ENCODE data around the gene EXTL2.
"Not testable (repeated sequence)": the region's sequence is repeated elsewhere in the genome, so short reads cannot be mapped to it uniquely, and the experiment has no call there.

EXTL2 gene

GRCh38 chr1:100852976-100853375, 41.7 kb downstream of the EXTL2 start:
- DNase-seq (ENCODE audit: low read depth) = no peak

DNA sequence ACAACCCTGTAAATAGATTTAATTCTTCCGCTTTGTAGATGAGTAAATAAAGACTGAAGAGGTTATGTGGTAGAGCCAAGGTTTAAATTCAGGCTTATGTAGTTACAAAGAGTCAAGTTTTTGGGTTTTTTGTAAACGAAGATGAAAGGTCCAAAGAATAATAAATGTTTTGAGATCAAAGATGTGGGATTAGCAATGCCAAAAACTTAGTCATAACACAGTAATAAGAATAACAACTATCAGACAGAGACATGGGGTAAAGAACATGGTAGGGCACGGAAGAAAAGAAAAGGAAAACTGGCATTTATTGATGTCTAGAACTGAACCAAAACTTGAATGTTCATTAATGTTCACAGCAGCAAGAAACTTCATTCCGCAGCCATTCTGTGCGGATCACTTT, 42.9 kb downstream of the EXTL2 start:
- DNase-seq (ENCODE audit: low read depth) = no peak

DNA sequence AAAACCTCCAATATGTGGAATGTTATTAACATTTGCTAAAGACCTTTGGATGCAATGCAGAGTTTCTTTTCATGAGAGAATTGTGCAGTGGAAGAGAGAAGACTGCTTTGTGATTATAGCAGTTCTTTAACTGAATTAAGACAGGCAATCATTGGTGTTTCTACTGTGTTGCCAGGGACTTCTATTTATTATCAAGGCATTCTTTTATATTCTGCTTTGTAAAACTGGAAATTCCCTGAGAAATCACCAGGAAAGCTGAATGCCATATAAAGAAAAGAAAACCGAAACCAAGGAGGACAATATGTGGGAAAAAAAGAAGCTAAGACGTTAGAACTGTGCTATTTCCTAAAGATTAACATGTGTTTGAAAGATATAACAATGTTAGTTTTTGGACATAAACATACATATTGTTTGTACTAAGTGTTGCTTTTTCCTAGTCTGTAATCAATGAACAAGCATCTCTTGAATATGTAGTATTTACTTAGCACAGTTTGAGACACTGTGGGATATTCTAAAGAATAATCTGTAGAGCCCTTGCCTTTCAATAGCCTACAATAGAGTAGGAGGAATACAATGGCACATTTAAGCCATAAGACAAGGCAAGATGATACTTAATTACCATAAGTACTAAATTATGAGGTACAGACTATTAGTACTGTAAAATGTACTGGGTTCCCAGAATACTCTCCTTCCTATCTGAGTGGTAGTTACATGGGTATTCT, 47.1 kb downstream of the EXTL2 start:
- DNase-seq (ENCODE audit: low read depth) = no peak

- not testable (repeated sequence) for DNase-seq (ENCODE audit: low read depth)
These were observed 51.5 kb downstream of the EXTL2 start for GRCh38 chr1:100843160-100843559.

DNA sequence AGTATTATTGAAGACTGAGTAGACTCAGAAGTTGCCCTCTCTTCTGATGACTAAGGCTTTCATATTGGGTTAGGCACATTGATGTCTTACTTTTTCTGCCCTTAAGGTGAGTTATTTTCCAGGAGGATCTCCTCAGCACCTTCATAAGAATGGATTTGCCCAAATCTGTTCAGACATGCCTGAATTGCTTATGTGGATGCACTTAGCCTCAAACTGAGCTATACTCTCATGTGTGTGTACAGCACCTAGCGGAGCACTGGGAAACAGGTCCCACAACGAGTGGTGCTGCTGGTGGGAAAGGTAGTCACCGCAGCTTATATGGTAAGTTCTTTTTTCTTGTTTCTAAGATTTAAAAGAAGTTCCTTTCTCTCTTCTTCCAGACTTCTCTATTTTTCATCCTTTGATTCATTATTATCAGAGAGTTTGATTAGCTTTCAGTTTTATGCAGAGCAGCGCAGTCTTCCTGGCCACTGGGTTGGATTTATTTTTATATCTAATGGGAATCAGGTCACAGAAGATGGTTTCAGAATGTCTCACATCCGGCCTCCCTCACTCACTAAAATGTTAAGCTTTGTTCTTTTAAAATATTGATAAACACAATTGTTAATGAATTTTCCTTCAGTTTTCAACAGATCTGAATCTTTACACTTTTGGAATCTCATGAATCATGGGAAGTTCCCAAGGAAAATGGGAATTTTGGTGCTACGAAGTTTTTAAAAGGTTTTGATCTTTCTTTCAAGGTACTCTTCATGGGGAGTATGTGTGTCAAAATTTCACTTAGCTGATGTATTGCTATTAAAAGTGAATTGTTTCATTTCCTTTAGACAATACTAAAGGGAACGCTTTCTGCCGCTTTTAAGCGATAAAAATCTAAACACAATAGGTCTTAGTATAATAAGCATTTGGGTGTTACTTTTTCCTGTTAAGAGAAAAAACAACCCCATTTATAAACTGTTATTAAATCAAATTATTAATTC, 58.5 kb downstream of the EXTL2 start:
- DNase-seq (ENCODE audit: low read depth) = no peak

DNA sequence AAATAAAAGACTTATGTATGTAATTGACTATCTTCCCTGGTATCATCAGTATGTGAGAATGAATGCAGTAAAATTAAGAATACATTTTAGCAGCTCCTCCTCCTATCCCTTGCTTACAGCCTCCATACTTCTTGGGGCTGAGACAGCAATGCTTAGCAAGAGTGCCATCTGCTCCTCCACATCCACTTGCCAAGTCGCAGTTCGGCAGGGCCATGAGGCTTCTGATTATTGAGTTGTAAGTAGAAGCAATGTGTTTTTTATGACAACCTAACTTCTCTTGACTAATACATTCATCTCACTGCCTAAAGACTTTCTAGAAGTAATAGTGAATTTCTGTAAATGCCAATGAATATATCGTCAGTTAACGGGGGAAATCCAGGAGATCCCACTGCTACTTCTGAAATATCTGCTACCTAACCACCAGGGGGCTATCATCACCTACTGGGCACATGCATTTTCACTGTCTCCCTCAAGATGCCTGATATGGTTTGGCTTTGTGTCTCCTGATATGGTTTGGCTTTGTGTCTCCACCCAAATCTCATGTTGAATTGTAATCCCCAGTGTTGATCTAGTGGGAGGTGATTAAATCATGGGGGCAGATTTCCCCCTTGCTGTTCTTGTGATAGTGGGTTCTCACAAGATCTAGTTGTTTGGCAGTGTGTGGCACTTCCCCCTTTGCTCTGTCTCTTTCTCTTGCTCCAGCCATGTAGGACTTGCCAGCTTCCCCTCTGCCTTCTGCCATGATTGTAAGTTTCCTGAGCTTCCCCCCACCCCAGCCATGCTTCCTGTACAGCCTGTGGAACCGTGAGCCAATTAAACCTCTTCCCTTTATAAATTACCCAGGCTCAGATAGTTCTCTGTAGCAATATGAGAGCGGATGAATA, 59.6 kb downstream of the EXTL2 start:
- no peak for DNase-seq (ENCODE audit: low read depth)

GRCh38 chr1:100832694-100833428, 61.8 kb downstream of the EXTL2 start:
- DNase-seq (ENCODE audit: low read depth) = no peak

GRCh38 chr1:100825666-100826065, 69.0 kb downstream of the EXTL2 start:
- not testable (repeated sequence) for DNase-seq (ENCODE audit: low read depth)

All from non-pigmented ciliary epithelial cell (primary cell).